HuH-7 (cell line): ENCODE measurements around the gene TMEM201.

Experiments
- DNase-seq: peaks from one replicate; pipeline ENCODE4 v3.0.0; 2011; ENCODE audit warnings: low spot score

The TMEM201 gene

GRCh38 chr1:9654051-9654833 is 65.5 kb downstream of the TMEM201 start:
- no peak for DNase-seq

GRCh38 chr1:9654834-9655723 is 66.4 kb downstream of the TMEM201 start:
- DNase-seq: no peak

- no peak for DNase-seq
Measured at GRCh38 chr1:9655836-9656235, 67.1 kb downstream of the TMEM201 start.

- DNase-seq: no peak
Measured at GRCh38 chr1:9657521-9658032, 68.9 kb downstream of the TMEM201 start.

- no peak for DNase-seq
Measured at GRCh38 chr1:9658199-9658598, 69.5 kb downstream of the TMEM201 start.

- no peak for DNase-seq
Measured at GRCh38 chr1:9659328-9659727, 70.6 kb downstream of the TMEM201 start.

- DNase-seq: no peak
Measured at GRCh38 chr1:9663257-9663656, 74.5 kb downstream of the TMEM201 start.
